SK-N-SH treated with all-trans-retinoic acid at 6 μM for 48 hours (cell line): ENCODE measurements around the gene GLI2.

Experiments used
- PATZ1 ChIP-seq: fragments of 250-450 bp; sonication (Bioruptor Pico); IDR thresholded peaks from 2 replicates; pipeline ENCODE4 v1.8.0; 2020; ENCODE audit warnings: mild to moderate bottlenecking, moderate library complexity, borderline replicate concordance
- SNAI2 ChIP-seq: fragments of 250-450 bp; sonication (Bioruptor Pico); IDR thresholded peaks from 2 replicates; pipeline ENCODE4 v1.5.0; 2020; ENCODE audit warnings: mild to moderate bottlenecking, moderate library complexity
- ZNF565 ChIP-seq: fragments of 450-650 bp; formaldehyde crosslinking; conservative IDR thresholded peaks from 2 replicates; pipeline ENCODE4 v1.5.0; 2020; ENCODE audit warnings: low read depth, mild to moderate bottlenecking, moderate library complexity

- no peak for TF ChIP-seq SNAI2 (CRISPR knock-in tag)
- TF ChIP-seq PATZ1 (CRISPR knock-in tag) = no peak
- TF ChIP-seq ZNF565 (CRISPR knock-in tag) = no peak
Observed at GRCh38 chr2:120720231-120720630, 15.4 kb upstream of the GLI2 start.
